ENCODE results near the gene SGCB. TPM values are rescaled to one million over a fixed set of nuclear protein-coding genes. Genes with fewer than 3 reads are reported as not detected.
A peak's percentile ranks its signal among the peaks of the same experiment; 100 is the strongest.

The SGCB gene
- total and polyA plus RNA-seq, 2 experiments from 2014 or later: 31.5 to 53.1 TPM

DNA sequence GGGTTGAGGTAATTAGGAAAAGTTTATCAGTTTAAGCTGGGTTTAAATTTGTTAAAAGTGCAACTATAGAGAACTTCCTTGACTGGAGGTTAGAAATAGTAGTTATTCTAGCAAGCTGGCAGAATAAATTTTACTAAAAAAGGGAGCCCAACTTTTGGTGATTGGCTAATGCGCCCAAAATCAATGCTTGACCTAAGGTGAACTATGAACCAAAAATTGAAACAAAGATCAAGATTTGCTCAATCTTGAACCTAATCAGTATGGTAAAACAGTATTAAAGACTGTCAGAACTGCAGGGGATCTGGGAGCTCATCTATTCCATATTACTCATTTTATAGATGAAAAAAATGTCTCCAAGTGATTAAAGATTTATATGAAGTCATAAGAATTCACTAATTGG, 6.9 kb upstream of the SGCB start:
- H3K9me3 ChIP-seq (ENCODE audit: low read depth): no peaks in the 10 kb centered on the region
- no peak for DNase-seq (ENCODE audit: low read depth in 1 of 2, low spot score in 1 of 2)
- no peaks in the 10 kb centered on the region for H3K4me1 ChIP-seq (ENCODE audit: low read depth)
- H3K4me3 ChIP-seq: no peak overlapping the region
- no peaks in the 10 kb centered on the region for H3K36me3 ChIP-seq
- peaks cover 36% of the 10 kb centered on the region for H3K27me3 ChIP-seq
- TF ChIP-seq, protein P1, sequence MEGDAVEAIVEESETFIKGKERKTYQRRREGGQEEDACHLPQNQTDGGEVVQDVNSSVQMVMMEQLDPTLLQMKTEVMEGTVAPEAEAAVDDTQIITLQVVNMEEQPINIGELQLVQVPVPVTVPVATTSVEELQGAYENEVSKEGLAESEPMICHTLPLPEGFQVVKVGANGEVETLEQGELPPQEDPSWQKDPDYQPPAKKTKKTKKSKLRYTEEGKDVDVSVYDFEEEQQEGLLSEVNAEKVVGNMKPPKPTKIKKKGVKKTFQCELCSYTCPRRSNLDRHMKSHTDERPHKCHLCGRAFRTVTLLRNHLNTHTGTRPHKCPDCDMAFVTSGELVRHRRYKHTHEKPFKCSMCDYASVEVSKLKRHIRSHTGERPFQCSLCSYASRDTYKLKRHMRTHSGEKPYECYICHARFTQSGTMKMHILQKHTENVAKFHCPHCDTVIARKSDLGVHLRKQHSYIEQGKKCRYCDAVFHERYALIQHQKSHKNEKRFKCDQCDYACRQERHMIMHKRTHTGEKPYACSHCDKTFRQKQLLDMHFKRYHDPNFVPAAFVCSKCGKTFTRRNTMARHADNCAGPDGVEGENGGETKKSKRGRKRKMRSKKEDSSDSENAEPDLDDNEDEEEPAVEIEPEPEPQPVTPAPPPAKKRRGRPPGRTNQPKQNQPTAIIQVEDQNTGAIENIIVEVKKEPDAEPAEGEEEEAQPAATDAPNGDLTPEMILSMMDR (IDR thresholded peaks at IDR 0.05; ENCODE audit: low read depth, low read length): no peak
- no peak overlapping the region for H3K27ac ChIP-seq

DNA sequence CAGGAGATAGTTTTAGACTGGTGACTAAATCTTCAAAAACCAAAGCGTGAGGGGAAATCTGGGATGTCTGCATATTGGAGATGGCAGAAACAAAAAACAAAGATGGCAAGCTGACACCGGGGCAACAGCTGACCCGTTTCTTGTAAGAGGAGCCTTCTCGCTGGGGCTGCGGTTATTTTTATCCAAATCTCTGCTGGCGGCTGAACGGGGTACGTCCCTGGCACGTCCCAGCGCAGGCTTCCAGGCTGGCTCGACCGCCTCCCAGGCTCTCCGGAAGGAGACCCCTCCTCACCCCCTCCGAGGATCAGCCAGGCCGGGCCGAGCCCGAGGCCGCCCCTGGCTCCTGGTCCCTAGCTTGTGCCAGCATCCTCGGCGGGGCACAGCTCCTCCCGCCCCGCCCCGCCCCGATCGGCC, 403 bp downstream of the SGCB start:
- TF ChIP-seq, protein P1 (IDR thresholded peaks at IDR 0.05; ENCODE audit: low read depth, low read length): no peak

DNA sequence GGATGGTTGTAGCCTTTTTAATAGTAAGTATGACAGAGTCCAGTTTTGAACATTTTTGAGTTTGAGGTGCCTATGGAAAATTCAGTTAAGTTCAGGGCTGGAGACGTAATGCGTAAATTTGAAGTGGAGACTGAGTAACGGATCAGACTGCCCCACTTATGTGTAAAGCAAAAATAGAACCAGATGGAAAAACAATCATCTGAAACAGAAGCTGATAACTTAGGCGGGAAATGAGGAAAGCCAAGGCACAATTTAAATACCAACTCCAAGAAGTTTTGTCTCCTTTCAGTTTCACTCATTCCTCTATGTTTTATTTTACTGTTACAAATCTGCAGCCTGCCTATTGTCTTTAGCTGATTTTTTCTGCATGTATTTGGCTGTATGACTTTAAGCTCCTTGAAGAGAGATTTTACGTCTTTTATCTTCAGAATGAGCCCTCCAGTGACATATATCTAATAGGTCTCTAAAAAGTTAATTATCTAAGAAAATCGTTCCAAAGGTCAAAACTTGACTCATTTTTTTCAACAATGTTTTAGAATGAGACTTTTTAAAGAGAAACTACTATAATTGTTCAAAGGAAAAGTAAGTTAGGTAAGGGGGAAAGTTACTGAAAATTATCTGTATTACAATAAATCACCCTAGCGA, 1.1 kb downstream of the SGCB start:
- DNase-seq (ENCODE audit: low read depth in 1 of 2, low spot score in 1 of 2): no peak
- H3K36me3 ChIP-seq: peaks cover 11% of the 10 kb centered on the region
- peak overlapping the region; percentile 89 for H3K4me3 ChIP-seq
- H3K27ac ChIP-seq: peak overlapping the region; percentile 85
- TF ChIP-seq, protein P1 (IDR thresholded peaks at IDR 0.05; ENCODE audit: low read depth, low read length): no peak
- H3K4me1 ChIP-seq (ENCODE audit: low read depth): peaks cover 16% of the 10 kb centered on the region
- H3K9me3 ChIP-seq (ENCODE audit: low read depth): no peaks in the 10 kb centered on the region
- H3K27me3 ChIP-seq: peaks cover 22% of the 10 kb centered on the region

More for the DNA sequence above, 403 bp downstream of the SGCB start:
- Histone ChIP-seq H3K4me3 (peak overlapping the region; percentile 89), H3K36me3 (peaks cover 9% of the 10 kb centered on the region), H3K9me3 (ENCODE audit: low read depth) (no peaks in the 10 kb centered on the region), H3K27ac (peak overlapping the region; percentile 85), H3K27me3 (peaks cover 25% of the 10 kb centered on the region), H3K4me1 (ENCODE audit: low read depth) (peaks cover 16% of the 10 kb centered on the region)
- DNase-seq (ENCODE audit: low read depth in 1 of 2, low spot score in 1 of 2): peak; percentile 38 to 75

DNA sequence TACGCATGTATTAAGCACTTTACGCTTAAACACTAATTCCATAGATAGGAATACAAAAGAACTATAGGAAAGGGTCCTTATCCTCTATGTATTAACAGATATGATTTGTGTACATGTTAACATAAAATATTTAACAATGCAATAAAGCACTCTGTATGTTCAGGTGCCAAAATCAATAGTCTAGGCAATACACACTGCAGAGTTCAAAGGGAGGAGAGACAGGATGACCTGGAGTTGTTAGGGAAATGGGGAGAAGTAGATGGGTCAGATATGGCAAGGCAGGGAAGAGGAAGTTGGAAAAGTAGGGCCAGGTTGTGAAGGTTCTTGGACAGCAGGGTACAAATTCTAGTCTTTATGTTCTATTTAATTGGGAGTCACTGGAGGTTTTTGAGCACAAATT, 2.9 kb downstream of the SGCB start:
- Histone ChIP-seq H3K36me3 (peaks cover 11% of the 10 kb centered on the region), H3K4me3 (no peak overlapping the region), H3K27me3 (peaks cover 5% of the 10 kb centered on the region), H3K27ac (no peak overlapping the region), H3K9me3 (ENCODE audit: low read depth) (no peaks in the 10 kb centered on the region), H3K4me1 (ENCODE audit: low read depth) (peaks cover 16% of the 10 kb centered on the region)
- TF ChIP-seq, protein P1 (IDR thresholded peaks at IDR 0.05; ENCODE audit: low read depth, low read length): no peak
- DNase-seq (ENCODE audit: low read depth in 1 of 2, low spot score in 1 of 2): no peak

DNA sequence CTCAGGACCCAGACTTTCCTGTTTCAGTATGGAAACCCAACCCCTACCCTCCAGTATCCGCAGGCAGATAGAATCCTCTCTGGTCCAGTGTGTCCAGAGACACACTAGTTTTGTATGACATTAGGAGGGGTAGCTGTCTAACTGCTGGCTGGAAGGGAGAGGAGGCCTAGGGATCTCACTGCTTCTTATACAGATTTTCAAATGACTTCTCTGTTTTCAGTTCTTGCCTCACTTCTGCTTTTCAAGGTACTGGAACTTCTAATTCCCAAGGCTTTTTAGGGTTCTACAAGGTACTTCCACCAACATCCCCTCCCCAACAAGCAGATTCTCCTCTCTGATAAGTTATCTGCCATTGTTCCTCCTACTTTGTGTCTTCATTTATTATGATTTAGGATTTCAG, 6.1 kb downstream of the SGCB start:
- Histone ChIP-seq H3K4me3 (no peak overlapping the region), H3K36me3 (peaks cover 38% of the 10 kb centered on the region), H3K27ac (no peak overlapping the region)

More for the DNA sequence above, 6.1 kb downstream of the SGCB start:
- TF ChIP-seq, protein P1 (IDR thresholded peaks at IDR 0.05; ENCODE audit: low read depth, low read length): no peak
- Histone ChIP-seq H3K9me3 (ENCODE audit: low read depth) (no peaks in the 10 kb centered on the region), H3K4me1 (ENCODE audit: low read depth) (peaks cover 16% of the 10 kb centered on the region), H3K27me3 (no peaks in the 10 kb centered on the region)
- no peak for DNase-seq (ENCODE audit: low read depth in 1 of 2, low spot score in 1 of 2)
